ENCODE measurements around the gene RAD51C. TPM values are rescaled to one million over a fixed set of nuclear protein-coding genes. Genes with fewer than 3 reads are reported as not detected.
"Not testable (repeated sequence)": the region's sequence is repeated elsewhere in the genome, so short reads cannot be mapped to it uniquely, and the experiment has no call there.

The RAD51C gene
- total RNA-seq (2014; rRNA removed; shearing (Covaris generic)): 40.7 and 50.7 TPM in 2 replicates

DNA sequence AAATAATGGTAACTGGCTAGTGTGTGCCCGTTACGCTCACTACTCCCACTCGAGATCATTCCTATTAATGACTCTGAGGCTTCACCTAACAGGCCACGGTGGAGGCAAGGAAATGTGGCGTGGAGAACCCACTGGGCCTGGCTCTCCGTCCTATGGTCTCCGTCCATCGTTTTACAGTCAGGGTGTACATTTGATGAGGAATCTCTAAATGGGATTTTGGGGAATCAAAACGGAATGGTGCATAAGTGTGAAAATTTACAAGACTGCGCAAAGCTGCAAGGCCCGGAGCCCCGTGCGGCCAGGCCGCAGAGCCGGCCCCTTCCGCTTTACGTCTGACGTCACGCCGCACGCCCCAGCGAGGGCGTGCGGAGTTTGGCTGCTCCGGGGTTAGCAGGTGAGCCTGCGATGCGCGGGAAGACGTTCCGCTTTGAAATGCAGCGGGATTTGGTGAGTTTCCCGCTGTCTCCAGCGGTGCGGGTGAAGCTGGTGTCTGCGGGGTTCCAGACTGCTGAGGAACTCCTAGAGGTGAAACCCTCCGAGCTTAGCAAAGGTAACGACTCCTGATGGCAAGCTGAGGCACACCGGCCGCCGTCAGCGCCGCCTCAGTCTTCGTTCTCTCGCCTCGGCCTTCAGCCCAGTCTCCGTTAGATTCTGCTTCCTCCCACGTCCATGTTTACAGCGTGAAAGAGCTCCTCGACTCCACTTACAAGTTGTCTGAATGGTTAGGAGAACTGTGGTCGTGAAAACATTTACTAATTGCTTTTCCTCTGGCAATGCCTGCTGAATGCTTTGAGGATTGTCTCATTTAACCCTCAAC, at the start of gene RAD51C:
Gene RAD51C, plus strand, starts transcription at position 364 of the 817 bp plus-strand sequence. Its CDS starts 42 bp downstream, at position 406.
- DNase-seq (ENCODE audit: low read depth): peak; percentile 78

DNA sequence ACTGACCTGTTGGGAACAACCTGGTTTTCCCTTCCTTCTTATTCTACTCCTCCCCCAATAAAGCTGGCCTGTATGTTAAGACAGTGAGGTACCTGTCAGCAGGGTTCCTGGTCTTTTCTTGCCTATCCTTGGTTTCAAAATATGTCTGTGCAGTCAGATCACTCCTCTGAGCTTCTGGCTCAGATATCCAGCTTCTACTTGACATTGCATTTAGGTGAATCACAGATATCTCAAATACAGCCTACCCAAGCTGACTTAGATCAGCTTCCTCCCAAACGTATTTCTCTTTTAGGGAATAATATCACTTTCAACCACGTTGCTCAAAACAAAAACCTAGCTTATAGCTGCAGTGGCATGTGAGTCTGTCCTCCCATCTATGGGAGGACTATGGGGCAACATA, 49.3 kb upstream of the RAD51C start:
- peak; percentile 38 for DNase-seq (ENCODE audit: low read depth)

GRCh38 chr17:58648236-58648635, 44.2 kb upstream of the RAD51C start:
- DNase-seq (ENCODE audit: low read depth): no peak

- not testable (repeated sequence) for DNase-seq (ENCODE audit: low read depth)
Measured at GRCh38 chr17:58657962-58658803, 34.2 kb upstream of the RAD51C start.

DNA sequence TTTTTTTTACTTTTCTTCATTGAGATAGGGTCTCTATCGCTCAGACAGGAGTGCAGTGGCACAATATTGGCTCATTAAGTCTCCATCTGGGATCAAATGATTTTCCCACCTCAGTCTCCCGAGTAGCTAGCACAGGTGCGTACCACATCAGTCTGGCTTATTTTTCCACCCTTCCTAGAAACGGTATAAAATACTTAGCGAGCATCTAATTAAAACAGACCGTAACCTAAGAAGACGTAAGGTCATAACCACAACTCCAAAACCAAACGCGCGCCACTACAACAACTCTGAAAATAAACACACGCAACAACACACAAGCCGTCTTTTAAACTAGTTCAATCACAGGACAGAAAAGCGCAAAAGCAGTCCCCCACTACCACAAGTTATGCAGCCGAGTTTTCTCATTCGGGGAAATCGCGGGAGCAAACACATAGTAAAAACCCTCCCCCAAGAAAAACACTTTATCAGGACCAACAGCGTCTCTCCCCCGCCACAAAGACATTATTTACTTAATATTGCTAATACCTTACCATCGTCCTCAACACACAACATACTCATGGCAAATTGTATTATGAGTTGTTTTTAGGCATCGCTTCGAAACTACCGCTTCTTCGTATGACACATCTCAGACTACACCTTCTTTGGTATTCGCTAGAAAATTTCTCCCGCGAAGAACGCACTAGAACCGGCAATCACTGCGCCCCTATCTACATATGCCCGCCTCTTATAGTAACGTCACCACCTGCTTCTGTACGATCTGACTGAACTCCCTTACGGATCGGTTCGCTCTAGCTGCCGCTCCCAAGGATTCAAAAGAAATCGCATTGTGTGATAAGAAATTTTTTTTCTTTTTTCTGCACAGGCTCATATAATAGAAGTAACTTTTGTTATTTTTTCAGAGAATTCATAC, 33.3 kb upstream of the RAD51C start:
- peak; percentile 93 for DNase-seq (ENCODE audit: low read depth)

- not testable (repeated sequence) for DNase-seq (ENCODE audit: low read depth)
Measured at GRCh38 chr17:58659714-58660084, 32.7 kb upstream of the RAD51C start.

- no peak for DNase-seq (ENCODE audit: low read depth)
Measured at GRCh38 chr17:58660621-58661020, 31.8 kb upstream of the RAD51C start.

DNA sequence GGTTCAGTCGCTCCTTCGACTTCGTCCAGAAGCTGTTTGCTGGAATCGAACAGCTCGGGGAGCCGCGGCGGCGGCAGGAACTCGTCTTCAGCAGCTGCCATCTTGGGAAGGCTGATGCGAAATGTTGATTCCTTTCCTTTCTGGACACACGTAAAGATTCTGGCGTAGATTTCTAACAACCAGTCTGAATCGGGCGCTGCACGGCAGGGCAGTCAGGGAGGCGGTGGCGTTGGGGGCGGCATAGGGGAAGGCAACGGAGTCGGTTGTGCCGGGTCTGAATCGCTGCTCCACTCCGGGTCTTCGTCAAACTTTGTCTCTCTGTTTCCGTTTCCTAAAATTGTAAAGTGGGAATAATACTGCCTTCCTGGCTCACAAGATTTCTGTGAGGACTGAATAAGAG, 30.9 kb upstream of the RAD51C start:
- DNase-seq (ENCODE audit: low read depth): no peak

- no peak for DNase-seq (ENCODE audit: low read depth)
Measured at GRCh38 chr17:58664302-58664701, 28.1 kb upstream of the RAD51C start.

GRCh38 chr17:58665946-58666857, 26.2 kb upstream of the RAD51C start:
- DNase-seq (ENCODE audit: low read depth): no peak

GRCh38 chr17:58666858-58667267, 25.5 kb upstream of the RAD51C start:
- DNase-seq (ENCODE audit: low read depth): no peak

DNA sequence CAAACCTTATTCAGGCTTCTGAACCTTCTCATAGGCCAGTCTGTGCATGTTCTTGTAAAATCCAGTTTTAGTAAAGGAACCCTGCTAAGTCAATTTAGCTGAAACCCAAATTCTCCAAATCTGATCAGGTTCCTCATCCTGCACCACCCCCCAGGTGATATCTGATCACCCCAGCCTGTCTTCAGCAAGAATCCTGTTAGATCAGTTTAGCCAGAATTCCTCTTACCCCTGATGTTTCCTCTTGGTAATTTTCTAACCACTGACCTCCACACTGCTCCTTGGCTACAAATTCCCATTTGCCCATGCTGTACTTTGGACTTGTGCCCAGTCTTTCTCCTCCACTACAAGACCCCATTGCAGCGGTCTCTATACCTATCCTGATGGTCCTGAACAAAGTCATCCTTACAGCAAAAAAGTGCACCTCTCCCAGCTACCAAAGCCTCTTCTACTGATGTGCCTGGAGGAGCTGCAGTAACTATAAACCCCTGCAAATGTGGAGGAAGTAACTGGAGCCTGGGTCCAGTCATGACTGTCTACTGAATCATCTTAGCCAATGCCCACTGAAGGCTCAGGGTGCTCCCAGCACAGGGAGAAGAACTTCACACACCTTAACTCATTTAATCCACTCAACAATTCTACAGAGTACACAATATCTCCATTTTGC, 24.3 kb upstream of the RAD51C start:
- DNase-seq (ENCODE audit: low read depth): peak; percentile 26

DNA sequence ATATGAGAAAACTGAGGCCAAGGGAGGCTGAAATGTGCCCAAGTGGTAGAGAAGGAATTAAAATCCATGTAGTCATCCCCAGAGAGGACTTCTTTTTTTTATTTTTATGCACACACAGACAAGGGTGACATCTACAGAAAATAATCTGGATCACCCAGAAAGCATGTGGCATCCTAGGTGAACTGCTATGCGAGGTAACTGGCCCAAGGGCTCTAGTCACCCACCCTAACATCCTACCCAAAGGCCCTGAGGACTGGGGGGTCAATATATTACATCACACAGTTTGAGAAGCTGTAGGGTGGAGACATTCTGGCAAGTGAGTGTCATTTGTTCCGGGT, 23.8 kb upstream of the RAD51C start:
- DNase-seq (ENCODE audit: low read depth): no peak

GRCh38 chr17:58669853-58670252, 22.5 kb upstream of the RAD51C start:
- no peak for DNase-seq (ENCODE audit: low read depth)

DNA sequence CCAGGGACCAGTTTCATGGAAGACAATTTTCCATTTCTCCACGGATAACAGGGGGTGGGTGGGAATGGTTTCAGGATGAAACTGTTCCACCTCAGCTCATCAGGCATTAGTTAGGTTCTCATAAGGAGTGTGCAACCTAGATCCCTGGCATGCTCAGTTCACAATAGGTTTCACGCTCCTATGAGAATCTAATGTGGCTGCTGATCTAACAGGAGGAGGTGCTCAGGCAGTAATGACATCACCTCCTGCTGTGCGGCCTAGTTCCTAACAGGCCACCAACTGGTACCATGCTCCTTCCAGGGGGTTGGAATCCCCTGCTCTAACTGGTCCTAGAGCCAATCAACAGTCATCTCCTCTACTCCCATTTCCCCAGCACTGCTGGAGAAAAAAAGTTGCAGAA, 20.4 kb upstream of the RAD51C start:
- DNase-seq (ENCODE audit: low read depth): no peak

DNA sequence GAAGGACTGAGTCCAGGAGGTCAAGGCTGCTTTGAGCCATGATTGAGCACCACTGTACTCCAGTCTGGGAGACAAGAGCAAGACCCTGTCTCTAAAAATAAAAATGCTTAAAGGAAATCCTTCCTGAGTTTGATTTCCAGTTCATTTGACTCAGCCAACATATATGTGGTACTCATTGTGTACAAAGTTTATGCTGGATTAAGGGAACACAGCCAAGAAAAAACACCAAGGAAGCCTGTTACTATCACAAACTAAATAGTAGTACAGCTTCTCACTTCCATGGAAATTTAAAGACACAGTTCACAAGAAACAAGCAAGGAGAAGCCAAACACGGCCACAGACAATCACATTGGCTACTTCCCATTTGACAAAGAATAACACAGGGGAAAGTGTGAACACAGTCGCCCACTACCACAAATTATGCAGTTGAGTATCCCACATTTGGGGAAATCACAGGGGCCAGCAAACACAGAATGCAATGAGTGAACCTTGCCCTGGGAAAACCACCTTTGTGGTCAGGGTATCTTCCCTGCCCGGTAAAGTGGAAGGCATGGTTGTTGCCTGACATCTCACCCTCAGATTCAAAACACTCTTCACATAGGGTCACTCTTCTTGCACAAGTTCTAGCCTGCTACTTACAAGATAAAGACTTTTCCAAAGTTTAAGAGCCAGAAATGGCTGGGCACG, 15.1 kb upstream of the RAD51C start:
- DNase-seq (ENCODE audit: low read depth): no peak

- not testable (repeated sequence) for DNase-seq (ENCODE audit: low read depth)
Measured at GRCh38 chr17:58678287-58678686, 14.1 kb upstream of the RAD51C start.

- DNase-seq (ENCODE audit: low read depth): peak; percentile 84
Measured at GRCh38 chr17:58679263-58680037, 13.0 kb upstream of the RAD51C start.

GRCh38 chr17:58680038-58680369, 12.4 kb upstream of the RAD51C start:
- no peak for DNase-seq (ENCODE audit: low read depth)
